Measurements from ENCODE around the gene PEX19.

- no peak for TF ChIP-seq POLR2AphosphoS5 (IDR thresholded peaks at IDR 0.05; ENCODE audit: low read depth)
- TF ChIP-seq, protein P1, sequence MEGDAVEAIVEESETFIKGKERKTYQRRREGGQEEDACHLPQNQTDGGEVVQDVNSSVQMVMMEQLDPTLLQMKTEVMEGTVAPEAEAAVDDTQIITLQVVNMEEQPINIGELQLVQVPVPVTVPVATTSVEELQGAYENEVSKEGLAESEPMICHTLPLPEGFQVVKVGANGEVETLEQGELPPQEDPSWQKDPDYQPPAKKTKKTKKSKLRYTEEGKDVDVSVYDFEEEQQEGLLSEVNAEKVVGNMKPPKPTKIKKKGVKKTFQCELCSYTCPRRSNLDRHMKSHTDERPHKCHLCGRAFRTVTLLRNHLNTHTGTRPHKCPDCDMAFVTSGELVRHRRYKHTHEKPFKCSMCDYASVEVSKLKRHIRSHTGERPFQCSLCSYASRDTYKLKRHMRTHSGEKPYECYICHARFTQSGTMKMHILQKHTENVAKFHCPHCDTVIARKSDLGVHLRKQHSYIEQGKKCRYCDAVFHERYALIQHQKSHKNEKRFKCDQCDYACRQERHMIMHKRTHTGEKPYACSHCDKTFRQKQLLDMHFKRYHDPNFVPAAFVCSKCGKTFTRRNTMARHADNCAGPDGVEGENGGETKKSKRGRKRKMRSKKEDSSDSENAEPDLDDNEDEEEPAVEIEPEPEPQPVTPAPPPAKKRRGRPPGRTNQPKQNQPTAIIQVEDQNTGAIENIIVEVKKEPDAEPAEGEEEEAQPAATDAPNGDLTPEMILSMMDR (IDR thresholded peaks at IDR 0.05; ENCODE audit: insufficient read depth, low read length), result no peak
- no peak for TF ChIP-seq GABPA (IDR thresholded peaks at IDR 0.05; ENCODE audit: low read depth)
These were observed 33.9 kb downstream of the PEX19 start for GRCh38 chr1:160251011-160251410.

Measured in HL-60 (cell line).